GM20431 (cell line): ENCODE measurements around the gene SNAI1.

Experiments used
- in situ Hi-C: fragments of 300-500 bp; cut with MseI, MboI; formaldehyde crosslinking; loops from one replicate; pipeline ENCODE4 v1.15.0; 2020; ENCODE audit warnings: low sequenced_read_pairs; ENCODE audit not compliant: unreplicated experiment

SNAI1 gene

GRCh38 chr20:50026746-50027575 lies 44.2 kb downstream of the SNAI1 start:
- in situ Hi-C loops, result no loop called here

GRCh38 chr20:50027611-50028105 lies 44.9 kb downstream of the SNAI1 start:
- in situ Hi-C loops, result no loop called here

GRCh38 chr20:50029083-50029696 lies 46.4 kb downstream of the SNAI1 start:
- in situ Hi-C loops, result no loop called here

- in situ Hi-C loops, result no loop called here
Measured at GRCh38 chr20:50029697-50030461, 47.1 kb downstream of the SNAI1 start.

GRCh38 chr20:50032955-50033666 lies 50.3 kb downstream of the SNAI1 start:
- in situ Hi-C loops, result no loop called here

GRCh38 chr20:50034567-50035180 lies 51.9 kb downstream of the SNAI1 start:
- in situ Hi-C loops, result no loop called here

GRCh38 chr20:50036703-50037102 lies 53.9 kb downstream of the SNAI1 start:
- in situ Hi-C loops, result no loop called here

- in situ Hi-C loops, result no loop called here
Measured at GRCh38 chr20:50037123-50037522, 54.3 kb downstream of the SNAI1 start.

GRCh38 chr20:50037575-50037974 lies 54.8 kb downstream of the SNAI1 start:
- in situ Hi-C loops, result no loop called here

- in situ Hi-C loops, result no loop called here
Measured at GRCh38 chr20:50038169-50038568, 55.4 kb downstream of the SNAI1 start.
